ENCODE results near the gene SNAP23. TPM values are rescaled to one million over a fixed set of nuclear protein-coding genes. Genes with fewer than 3 reads are reported as not detected.

SNAP23 gene
- total RNA-seq, 1 experiment from 2014 or later = 68.3 TPM

DNA sequence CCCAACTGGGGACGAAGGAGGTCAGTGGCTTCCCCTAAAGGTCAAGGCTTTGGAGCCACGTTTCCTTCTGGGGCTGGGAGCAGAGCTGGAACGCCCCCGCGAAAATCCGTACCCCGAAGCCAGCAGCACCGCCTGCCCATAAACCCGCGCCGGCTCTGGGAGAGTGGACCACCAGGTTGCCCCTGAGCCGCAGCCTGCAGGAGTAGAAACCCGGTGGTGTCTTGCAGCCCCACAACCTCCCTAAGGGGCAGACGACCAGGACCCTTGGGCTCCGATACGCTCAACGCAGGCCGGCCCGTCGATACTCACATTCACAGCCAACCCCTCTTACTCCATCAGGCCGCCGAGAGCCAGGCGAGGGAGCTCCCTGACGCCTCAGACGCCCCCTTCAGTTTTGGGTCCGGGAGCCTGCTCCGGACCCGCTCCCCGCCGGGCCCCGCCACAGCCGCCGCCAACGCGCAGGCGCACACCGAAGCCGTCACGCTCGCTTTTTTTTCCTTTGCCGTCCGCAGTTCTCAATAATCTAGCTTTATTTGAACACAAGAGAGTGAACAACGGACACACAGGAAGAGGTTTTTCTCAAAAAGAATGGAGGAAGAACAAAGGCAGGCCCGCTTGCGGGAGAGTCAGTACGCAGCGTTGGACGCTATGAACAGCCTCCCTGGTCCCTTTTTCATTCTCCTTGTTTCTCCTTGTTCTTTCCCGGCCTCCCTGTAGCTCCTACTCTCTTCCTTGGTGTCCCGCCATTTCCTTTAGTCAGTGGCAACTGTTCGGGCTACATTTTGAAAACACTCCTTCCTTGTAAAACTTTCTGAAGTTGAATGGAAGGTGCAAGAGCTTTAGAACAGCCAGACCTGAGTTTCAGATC, 4.5 kb upstream of the SNAP23 start, which contains the start of gene ZNF106 (continued):
- no peak for TF ChIP-seq EMX1 (CRISPR knock-in tag; IDR thresholded peaks at IDR 0.05)
- peak; percentile 23; the same call in 1 of the 2 replicates for TF ChIP-seq FOXP1 (CRISPR knock-in tag; IDR thresholded peaks at IDR 0.05; ENCODE audit: borderline replicate concordance)
- TF ChIP-seq, protein P1, sequence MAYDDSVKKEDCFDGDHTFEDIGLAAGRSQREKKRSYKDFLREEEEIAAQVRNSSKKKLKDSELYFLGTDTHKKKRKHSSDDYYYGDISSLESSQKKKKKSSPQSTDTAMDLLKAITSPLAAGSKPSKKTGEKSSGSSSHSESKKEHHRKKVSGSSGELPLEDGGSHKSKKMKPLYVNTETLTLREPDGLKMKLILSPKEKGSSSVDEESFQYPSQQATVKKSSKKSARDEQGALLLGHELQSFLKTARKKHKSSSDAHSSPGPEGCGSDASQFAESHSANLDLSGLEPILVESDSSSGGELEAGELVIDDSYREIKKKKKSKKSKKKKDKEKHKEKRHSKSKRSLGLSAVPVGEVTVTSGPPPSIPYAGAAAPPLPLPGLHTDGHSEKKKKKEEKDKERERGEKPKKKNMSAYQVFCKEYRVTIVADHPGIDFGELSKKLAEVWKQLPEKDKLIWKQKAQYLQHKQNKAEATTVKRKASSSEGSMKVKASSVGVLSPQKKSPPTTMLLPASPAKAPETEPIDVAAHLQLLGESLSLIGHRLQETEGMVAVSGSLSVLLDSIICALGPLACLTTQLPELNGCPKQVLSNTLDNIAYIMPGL (CRISPR knock-in tag; IDR thresholded peaks at IDR 0.05) = peak; percentile 79
- no peak for TF ChIP-seq NR3C1 (CRISPR knock-in tag; conservative IDR thresholded peaks at IDR 0.05; ENCODE audit: low read depth)
- TF ChIP-seq ZBTB21 (CRISPR knock-in tag; IDR thresholded peaks at IDR 0.05; ENCODE audit: borderline replicate concordance) = no peak; the same call in 1 of the 2 replicates
- TF ChIP-seq SP1 (CRISPR knock-in tag; conservative IDR thresholded peaks at IDR 0.05) = peak; percentile 54; the same call in 1 of the 2 replicates
- TF ChIP-seq, protein P2, sequence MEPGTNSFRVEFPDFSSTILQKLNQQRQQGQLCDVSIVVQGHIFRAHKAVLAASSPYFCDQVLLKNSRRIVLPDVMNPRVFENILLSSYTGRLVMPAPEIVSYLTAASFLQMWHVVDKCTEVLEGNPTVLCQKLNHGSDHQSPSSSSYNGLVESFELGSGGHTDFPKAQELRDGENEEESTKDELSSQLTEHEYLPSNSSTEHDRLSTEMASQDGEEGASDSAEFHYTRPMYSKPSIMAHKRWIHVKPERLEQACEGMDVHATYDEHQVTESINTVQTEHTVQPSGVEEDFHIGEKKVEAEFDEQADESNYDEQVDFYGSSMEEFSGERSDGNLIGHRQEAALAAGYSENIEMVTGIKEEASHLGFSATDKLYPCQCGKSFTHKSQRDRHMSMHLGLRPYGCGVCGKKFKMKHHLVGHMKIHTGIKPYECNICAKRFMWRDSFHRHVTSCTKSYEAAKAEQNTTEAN (CRISPR knock-in tag; IDR thresholded peaks at IDR 0.05) = no peak
- no peak for TF ChIP-seq JUN (CRISPR knock-in tag; IDR thresholded peaks at IDR 0.05)
- TF ChIP-seq, protein P3, sequence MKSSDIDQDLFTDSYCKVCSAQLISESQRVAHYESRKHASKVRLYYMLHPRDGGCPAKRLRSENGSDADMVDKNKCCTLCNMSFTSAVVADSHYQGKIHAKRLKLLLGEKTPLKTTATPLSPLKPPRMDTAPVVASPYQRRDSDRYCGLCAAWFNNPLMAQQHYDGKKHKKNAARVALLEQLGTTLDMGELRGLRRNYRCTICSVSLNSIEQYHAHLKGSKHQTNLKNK (CRISPR knock-in tag; IDR thresholded peaks at IDR 0.05) = no peak
- TF ChIP-seq ATF1 (CRISPR knock-in tag; IDR thresholded peaks at IDR 0.05) = no peak
- TF ChIP-seq IRF2 (CRISPR knock-in tag; IDR thresholded peaks at IDR 0.05; ENCODE audit: borderline replicate concordance, low read depth) = no peak
- TF ChIP-seq GABPB1 (CRISPR knock-in tag; IDR thresholded peaks at IDR 0.05) = peak; percentile 65; the same call in 1 of the 2 replicates
- TF ChIP-seq, protein P4, sequence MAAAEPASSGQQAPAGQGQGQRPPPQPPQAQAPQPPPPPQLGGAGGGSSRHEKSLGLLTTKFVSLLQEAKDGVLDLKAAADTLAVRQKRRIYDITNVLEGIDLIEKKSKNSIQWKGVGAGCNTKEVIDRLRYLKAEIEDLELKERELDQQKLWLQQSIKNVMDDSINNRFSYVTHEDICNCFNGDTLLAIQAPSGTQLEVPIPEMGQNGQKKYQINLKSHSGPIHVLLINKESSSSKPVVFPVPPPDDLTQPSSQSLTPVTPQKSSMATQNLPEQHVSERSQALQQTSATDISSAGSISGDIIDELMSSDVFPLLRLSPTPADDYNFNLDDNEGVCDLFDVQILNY (CRISPR knock-in tag; IDR thresholded peaks at IDR 0.05) = peak; percentile 43; the same call in 1 of the 2 replicates
- TF ChIP-seq FOXK1 (CRISPR knock-in tag; IDR thresholded peaks at IDR 0.05) = no peak; the same call in 1 of the 2 replicates
- TF ChIP-seq ESRRA (CRISPR knock-in tag; IDR thresholded peaks at IDR 0.05; ENCODE audit: borderline replicate concordance) = no peak
- TF ChIP-seq, protein P5, sequence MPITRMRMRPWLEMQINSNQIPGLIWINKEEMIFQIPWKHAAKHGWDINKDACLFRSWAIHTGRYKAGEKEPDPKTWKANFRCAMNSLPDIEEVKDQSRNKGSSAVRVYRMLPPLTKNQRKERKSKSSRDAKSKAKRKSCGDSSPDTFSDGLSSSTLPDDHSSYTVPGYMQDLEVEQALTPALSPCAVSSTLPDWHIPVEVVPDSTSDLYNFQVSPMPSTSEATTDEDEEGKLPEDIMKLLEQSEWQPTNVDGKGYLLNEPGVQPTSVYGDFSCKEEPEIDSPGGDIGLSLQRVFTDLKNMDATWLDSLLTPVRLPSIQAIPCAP (CRISPR knock-in tag; IDR thresholded peaks at IDR 0.05) = no peak
- TF ChIP-seq, protein P6, sequence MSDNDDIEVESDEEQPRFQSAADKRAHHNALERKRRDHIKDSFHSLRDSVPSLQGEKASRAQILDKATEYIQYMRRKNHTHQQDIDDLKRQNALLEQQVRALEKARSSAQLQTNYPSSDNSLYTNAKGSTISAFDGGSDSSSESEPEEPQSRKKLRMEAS (CRISPR knock-in tag; IDR thresholded peaks at IDR 0.05) = peak; percentile 75
- no peak for TF ChIP-seq CREB1 (CRISPR knock-in tag; IDR thresholded peaks at IDR 0.05)
- TF ChIP-seq NFATC4 (CRISPR knock-in tag; IDR thresholded peaks at IDR 0.05) = no peak
- TF ChIP-seq, protein P7, sequence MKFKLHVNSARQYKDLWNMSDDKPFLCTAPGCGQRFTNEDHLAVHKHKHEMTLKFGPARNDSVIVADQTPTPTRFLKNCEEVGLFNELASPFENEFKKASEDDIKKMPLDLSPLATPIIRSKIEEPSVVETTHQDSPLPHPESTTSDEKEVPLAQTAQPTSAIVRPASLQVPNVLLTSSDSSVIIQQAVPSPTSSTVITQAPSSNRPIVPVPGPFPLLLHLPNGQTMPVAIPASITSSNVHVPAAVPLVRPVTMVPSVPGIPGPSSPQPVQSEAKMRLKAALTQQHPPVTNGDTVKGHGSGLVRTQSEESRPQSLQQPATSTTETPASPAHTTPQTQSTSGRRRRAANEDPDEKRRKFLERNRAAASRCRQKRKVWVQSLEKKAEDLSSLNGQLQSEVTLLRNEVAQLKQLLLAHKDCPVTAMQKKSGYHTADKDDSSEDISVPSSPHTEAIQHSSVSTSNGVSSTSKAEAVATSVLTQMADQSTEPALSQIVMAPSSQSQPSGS (CRISPR knock-in tag; IDR thresholded peaks at IDR 0.05; ENCODE audit: borderline replicate concordance, low read depth) = no peak
- TF ChIP-seq, protein P8, sequence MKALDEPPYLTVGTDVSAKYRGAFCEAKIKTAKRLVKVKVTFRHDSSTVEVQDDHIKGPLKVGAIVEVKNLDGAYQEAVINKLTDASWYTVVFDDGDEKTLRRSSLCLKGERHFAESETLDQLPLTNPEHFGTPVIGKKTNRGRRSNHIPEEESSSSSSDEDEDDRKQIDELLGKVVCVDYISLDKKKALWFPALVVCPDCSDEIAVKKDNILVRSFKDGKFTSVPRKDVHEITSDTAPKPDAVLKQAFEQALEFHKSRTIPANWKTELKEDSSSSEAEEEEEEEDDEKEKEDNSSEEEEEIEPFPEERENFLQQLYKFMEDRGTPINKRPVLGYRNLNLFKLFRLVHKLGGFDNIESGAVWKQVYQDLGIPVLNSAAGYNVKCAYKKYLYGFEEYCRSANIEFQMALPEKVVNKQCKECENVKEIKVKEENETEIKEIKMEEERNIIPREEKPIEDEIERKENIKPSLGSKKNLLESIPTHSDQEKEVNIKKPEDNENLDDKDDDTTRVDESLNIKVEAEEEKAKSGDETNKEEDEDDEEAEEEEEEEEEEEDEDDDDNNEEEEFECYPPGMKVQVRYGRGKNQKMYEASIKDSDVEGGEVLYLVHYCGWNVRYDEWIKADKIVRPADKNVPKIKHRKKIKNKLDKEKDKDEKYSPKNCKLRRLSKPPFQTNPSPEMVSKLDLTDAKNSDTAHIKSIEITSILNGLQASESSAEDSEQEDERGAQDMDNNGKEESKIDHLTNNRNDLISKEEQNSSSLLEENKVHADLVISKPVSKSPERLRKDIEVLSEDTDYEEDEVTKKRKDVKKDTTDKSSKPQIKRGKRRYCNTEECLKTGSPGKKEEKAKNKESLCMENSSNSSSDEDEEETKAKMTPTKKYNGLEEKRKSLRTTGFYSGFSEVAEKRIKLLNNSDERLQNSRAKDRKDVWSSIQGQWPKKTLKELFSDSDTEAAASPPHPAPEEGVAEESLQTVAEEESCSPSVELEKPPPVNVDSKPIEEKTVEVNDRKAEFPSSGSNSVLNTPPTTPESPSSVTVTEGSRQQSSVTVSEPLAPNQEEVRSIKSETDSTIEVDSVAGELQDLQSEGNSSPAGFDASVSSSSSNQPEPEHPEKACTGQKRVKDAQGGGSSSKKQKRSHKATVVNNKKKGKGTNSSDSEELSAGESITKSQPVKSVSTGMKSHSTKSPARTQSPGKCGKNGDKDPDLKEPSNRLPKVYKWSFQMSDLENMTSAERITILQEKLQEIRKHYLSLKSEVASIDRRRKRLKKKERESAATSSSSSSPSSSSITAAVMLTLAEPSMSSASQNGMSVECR (CRISPR knock-in tag; IDR thresholded peaks at IDR 0.05; ENCODE audit: borderline replicate concordance) = peak; percentile 87; the same call in 1 of the 2 replicates
